Epithelial cell of esophagus (primary cell): ENCODE measurements around the gene CCDC183.
"Not testable (repeated sequence)": the region's sequence is repeated elsewhere in the genome, so short reads cannot be mapped to it uniquely, and the experiment has no call there.

Source experiments
- DNase-seq: peaks from one replicate; pipeline ENCODE4 v3.0.0; 2010; ENCODE audit warnings: low read depth
- H3K4me3 ChIP-seq: 2 replicates; pipeline ENCODE4 v1.5.1; 2011; ENCODE audit warnings: mild to moderate bottlenecking, low read length, control low read depth
- TF ChIP-seq, protein P1 (sequence below): IDR thresholded peaks from 2 replicates; pipeline ENCODE4 v1.5.1; 2011; ENCODE audit warnings: low read depth, mild to moderate bottlenecking, low read length, control low read depth, inconsistent platforms; ENCODE audit not compliant: insufficient read depth; ENCODE audit errors: missing control alignments

CCDC183 gene

DNA sequence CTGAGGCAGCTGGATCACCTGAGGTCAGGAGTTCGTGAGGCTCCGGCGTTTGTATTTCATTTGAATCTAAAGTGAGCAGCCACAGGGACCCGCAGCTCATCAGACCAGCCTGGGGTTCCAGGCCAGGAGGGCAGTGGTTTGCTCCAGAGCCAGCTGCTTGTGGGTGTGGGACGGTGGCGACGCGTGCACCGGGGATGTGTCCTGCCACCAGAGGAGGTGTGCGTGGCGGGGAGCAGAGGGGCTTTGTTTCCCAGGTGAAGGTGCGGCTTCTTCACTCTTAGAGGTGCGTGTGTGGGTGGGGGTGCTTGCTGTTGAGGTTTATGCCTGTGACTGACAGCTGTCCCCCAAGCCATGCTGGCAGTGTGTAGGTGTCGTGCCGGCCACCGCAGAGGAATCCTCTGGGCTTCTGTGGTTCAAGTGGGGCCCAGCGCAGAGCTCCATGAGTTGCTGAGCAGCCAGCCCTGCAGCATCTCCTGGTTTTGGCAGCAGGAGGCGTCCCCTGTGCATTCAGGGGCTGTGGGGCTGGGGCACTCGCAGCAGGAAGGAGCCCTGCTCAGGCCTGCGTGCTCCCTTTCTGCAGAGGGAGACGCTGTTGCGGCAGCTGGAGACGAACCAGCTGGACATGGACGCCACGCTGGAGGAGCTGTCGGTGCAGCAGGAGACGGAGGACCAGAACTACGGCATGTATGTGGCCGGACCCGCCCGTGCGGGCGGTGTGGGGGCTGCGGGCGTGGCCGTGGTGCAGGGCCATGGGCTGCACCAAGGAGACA lies 39.2 kb downstream of the CCDC183 start:
- TF ChIP-seq, protein P1, sequence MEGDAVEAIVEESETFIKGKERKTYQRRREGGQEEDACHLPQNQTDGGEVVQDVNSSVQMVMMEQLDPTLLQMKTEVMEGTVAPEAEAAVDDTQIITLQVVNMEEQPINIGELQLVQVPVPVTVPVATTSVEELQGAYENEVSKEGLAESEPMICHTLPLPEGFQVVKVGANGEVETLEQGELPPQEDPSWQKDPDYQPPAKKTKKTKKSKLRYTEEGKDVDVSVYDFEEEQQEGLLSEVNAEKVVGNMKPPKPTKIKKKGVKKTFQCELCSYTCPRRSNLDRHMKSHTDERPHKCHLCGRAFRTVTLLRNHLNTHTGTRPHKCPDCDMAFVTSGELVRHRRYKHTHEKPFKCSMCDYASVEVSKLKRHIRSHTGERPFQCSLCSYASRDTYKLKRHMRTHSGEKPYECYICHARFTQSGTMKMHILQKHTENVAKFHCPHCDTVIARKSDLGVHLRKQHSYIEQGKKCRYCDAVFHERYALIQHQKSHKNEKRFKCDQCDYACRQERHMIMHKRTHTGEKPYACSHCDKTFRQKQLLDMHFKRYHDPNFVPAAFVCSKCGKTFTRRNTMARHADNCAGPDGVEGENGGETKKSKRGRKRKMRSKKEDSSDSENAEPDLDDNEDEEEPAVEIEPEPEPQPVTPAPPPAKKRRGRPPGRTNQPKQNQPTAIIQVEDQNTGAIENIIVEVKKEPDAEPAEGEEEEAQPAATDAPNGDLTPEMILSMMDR = no peak
- H3K4me3 ChIP-seq = no peak overlapping the region
- no peak for DNase-seq

DNA sequence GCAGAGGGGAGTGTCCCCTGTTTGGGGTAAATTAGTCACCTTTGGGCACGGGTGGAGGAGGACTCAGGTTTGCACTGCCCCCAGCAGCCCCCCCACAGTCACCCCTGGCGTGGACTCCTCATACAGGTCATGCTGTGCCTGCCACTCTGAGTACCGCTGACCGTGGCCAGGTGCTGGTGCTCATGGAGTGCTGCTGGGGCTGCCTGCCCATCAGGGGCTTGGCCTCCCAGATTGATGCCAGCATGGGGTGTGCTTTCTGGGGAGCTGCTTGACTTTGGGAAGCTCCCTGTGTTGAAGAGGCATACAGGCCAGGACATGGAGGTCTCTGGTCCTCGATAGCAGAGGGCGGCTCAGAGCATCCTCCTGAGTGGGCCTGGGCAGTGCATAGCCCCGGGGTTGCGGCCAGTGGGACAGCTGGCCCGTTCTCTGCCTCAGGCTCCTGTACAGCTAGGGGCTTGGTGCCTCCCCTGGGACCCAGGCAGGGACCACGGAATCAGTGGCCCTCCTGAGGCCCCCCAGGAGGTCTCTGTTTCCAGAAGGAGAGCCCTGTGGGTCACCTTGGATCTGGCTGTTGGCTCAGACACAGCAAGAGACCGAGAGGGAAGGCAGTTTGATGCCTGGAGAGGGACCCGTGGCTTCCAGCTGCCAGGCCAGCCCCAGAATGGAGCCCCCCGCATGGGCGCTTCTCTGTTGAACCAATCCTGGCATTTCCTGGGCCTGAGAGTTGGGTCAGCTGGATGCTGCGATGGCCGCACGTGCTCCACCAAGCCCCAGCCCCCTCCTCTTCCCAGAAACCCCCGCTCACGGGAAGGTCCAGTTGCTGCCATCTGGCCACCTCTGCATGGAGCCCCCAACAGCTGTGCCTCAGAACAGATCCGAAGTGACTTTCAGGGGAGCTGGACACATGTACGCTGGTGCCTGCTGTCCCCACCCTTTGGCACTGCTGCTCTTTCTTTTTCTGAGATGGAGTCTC lies 40.1 kb downstream of the CCDC183 start:
- TF ChIP-seq, protein P1 = no peak

DNA sequence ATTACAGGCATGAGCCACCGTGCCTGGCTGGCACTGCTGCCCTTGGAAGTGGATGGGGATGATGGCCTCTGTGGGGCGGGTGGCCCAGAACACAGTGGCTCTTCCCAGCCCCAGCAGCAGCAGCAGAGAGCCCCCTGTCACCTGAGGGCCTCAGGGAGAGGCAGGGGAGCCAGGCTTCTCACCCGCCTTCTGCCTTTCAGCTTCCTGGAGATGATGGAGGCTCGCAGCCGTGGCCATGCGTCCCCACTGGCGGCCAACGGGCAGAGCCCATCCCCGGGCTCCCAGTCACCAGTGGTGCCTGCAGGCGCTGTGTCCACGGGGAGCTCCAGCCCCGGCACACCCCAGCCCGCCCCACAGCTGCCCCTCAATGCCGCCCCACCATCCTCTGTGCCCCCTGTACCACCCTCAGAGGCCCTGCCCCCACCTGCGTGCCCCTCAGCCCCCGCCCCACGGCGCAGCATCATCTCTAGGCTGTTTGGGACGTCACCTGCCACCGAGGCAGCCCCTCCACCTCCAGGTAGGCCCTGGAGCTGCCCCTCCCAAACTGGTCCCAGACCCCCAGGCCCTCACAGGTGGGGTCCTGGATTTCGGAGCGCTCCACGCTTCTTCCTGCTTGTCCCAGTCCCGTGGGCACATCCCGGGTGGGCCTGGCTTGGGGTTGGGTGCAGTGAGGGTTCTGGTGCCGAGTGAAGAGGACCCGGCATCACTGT lies 41.2 kb downstream of the CCDC183 start:
- no peak overlapping the region for H3K4me3 ChIP-seq
- no peak for DNase-seq
- TF ChIP-seq, protein P1 = no peak

More for the DNA sequence above, 40.1 kb downstream of the CCDC183 start:
- DNase-seq = no peak
- H3K4me3 ChIP-seq = no peak overlapping the region

DNA sequence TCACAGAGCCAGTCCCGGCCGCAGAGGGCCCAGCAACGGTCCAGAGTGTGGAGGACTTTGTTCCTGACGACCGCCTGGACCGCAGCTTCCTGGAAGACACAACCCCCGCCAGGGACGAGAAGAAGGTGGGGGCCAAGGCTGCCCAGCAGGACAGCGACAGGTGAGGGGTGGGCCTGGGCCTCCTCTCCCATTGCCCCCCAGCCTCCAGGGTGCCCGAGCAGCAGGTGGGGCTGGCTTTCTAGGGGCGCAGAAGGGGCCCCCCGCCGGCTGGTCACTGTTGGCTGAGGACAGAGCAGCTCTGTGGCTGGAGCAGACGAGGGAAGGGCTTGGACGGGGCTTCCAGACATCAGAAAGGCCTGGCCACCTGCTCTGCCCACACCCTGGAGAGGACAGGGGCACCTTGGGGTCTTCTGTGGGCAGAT lies 41.7 kb downstream of the CCDC183 start:
- not testable (repeated sequence) for DNase-seq, H3K4me3 ChIP-seq

DNA sequence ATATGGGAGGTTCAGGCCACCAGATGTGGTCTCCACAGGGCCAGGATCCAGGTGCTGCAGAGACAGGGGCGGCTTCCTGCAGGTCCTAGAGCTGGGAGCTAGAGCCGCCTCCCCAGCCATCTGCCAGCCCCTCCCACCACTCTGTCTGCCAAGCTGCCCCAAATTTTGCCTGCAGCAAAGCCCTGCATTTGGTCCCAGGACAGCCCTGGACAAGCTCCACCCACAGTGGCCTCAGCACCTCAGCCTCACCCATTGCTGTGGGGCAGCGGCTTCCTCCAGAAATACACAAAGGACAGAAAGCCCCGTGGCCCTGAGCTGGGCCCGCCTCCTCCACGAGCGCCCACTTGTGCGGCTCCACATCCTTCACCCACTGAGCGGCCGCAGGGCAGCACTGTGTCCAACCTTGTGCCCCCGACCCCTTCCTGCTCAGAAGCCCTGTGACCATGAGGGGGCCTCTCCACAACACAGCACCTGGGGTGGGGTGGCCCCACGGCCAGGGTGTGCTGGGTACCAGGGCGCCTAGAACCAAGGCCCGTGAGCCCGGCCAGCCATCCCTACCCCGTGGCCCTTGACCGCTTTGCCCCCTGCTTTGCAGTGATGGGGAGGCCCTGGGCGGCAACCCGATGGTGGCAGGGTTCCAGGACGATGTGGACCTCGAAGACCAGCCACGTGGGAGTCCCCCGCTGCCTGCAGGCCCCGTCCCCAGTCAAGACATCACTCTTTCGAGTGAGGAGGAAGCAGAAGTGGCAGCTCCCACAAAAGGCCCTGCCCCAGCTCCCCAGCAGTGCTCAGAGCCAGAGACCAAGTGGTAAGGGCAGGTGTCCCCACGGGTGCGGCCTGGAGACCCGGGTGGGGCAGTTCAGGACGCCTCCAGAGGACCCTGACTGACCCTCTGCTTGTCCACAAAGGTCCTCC lies 42.4 kb downstream of the CCDC183 start:
- DNase-seq = no peak
- H3K4me3 ChIP-seq = no peak overlapping the region
- TF ChIP-seq, protein P1 = no peak

DNA sequence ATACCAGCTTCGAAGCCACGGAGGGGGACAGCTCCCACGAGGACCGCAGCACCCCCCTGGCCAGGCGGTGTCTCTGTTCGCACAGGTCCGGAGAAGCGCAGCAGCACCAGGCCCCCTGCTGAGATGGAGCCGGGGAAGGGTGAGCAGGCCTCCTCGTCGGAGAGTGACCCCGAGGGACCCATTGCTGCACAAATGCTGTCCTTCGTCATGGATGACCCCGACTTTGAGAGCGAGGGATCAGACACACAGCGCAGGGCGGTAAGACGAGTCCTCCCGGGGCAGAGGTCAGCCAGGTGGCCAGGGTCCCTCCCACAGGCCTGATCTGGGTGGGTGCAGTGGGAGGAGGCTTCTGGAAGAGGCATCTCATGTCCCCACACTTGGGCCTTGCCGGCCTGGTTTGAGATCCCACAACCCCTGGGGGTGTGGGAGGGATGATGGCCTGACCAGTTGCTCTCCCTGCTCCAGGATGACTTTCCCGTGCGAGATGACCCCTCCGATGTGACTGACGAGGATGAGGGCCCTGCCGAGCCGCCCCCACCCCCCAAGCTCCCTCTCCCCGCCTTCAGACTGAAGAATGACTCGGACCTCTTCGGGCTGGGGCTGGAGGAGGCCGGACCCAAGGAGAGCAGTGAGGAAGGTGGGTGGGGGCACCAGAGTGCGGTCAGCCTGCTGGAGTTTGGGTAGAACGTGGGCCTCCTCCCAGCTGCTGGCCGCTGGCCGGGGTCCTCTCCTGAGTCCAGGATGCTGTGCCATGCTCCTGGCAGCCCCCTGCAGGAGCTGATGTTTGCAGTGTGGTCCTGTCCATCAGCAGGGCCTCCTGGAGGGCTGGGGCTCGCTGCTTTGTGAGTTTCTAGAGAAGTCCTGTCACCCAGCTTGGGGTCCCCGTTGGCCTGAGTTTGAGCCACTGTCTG lies 43.3 kb downstream of the CCDC183 start:
- DNase-seq = no peak
- TF ChIP-seq, protein P1 = no peak
- H3K4me3 ChIP-seq = no peak overlapping the region
